Measurements from ENCODE around the gene OR14I1.
"Not testable (repeated sequence)": the region's sequence is repeated elsewhere in the genome, so short reads cannot be mapped to it uniquely, and the experiment has no call there.

The OR14I1 gene

GRCh38 chr1:248681651-248682050, 20.9 kb downstream of the OR14I1 start:
- no peak for DNase-seq

- DNase-seq = no peak
Measured at GRCh38 chr1:248670003-248670402, 32.6 kb downstream of the OR14I1 start.

GRCh38 chr1:248663453-248664328, 38.9 kb downstream of the OR14I1 start:
- DNase-seq = not testable (repeated sequence)

GRCh38 chr1:248656797-248657196, 45.8 kb downstream of the OR14I1 start:
- not testable (repeated sequence) for DNase-seq

GRCh38 chr1:248655354-248655753, 47.2 kb downstream of the OR14I1 start, which contains the start of gene OR2T27:
Gene OR2T27, minus strand, starts transcription at chr1:248655528. Its CDS starts 4,644 bp downstream, at chr1:248650884.
- not testable (repeated sequence) for DNase-seq

Measured in NCI-H1930 (cell line).